ENCODE measurements around the gene AMFR.
"Not testable (repeated sequence)": the region's sequence is repeated elsewhere in the genome, so short reads cannot be mapped to it uniquely, and the experiment has no call there.

AMFR gene

GRCh38 chr16:56401482-56401881 is 23.9 kb downstream of the AMFR start:
- peak; percentile 23 for TF ChIP-seq CTCF (IDR thresholded peaks at IDR 0.05; ENCODE audit: control insufficient read depth, insufficient read depth, low read depth, low read length, missing control alignments)
- H3K4me3 ChIP-seq (ENCODE audit: control insufficient read depth, low read depth, low read length), result no peak overlapping the region
- DNase-seq (ENCODE audit: low read depth), result no peak

DNA sequence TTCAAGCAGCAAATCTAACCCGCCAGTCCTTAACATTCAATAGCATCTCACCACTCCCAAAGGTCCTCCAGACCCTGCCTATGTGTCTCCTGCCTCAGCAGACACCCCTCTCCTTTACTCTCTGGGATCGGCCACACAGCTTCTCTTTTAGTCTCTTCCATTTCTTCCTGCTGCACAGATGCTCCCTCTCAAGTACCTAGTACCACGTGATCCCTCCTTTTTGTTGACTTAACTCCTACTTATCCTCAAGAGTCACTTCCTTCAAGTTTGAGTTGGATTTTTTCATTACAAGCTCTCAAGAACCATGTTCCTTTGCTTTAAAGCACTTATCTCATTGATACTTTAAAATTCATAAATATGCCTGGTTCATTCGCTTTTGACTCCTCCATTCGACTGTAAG is 24.9 kb downstream of the AMFR start:
- DNase-seq (ENCODE audit: low read depth), result no peak
- TF ChIP-seq CTCF (IDR thresholded peaks at IDR 0.05; ENCODE audit: control insufficient read depth, insufficient read depth, low read depth, low read length, missing control alignments), result no peak
- no peak overlapping the region for H3K4me3 ChIP-seq (ENCODE audit: control insufficient read depth, low read depth, low read length)

- TF ChIP-seq CTCF (IDR thresholded peaks at IDR 0.05; ENCODE audit: control insufficient read depth, insufficient read depth, low read depth, low read length, missing control alignments), result no peak
- no peak overlapping the region for H3K4me3 ChIP-seq (ENCODE audit: control insufficient read depth, low read depth, low read length)
- DNase-seq (ENCODE audit: low read depth), result no peak
These were observed 25.9 kb downstream of the AMFR start for GRCh38 chr16:56399486-56399885.

DNA sequence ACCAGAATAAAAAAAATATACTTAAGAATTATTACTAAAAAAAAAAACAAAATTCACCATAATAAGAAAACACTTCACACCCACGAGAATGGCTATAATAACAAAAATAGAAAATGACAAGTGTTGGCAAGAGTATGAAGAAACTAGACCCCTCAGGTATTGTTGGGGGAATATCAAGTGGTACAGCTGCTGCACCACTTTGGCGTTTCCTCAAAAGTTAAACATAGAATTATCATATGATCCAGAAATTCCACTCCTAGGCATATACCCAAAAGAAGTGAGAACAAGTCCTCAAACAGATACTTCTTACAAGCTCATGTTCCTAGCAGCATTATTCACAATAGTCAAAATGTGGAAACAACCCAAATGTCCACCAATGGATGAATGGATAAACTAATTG is 26.3 kb downstream of the AMFR start:
- TF ChIP-seq CTCF (IDR thresholded peaks at IDR 0.05; ENCODE audit: control insufficient read depth, insufficient read depth, low read depth, low read length, missing control alignments), result no peak
- DNase-seq (ENCODE audit: low read depth), result no peak

DNA sequence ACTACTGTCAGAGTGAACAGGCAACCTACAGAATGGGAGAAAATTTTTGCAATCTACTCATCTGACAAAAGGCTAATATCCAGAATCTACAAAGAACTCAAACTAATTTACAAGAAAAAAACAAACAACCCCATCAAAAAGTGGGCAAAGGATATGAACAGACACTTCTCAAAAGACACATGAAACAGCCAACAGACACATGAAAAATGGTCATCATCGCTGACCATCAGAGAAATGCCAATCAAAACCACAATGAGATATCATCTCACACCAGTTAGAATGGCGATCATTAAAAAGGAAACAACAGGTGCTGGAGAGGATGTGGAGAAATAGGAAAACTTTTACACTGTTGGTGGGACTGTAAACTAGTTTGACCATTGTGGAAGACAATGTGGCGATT is 28.6 kb downstream of the AMFR start:
- H3K4me3 ChIP-seq (ENCODE audit: control insufficient read depth, low read depth, low read length); DNase-seq (ENCODE audit: low read depth): not testable (repeated sequence)

More for the DNA sequence above, 26.3 kb downstream of the AMFR start:
- no peak overlapping the region for H3K4me3 ChIP-seq (ENCODE audit: control insufficient read depth, low read depth, low read length)

- DNase-seq (ENCODE audit: low read depth), result peak; percentile 90
- H3K4me3 ChIP-seq (ENCODE audit: control insufficient read depth, low read depth, low read length), result no peak overlapping the region
- TF ChIP-seq CTCF (IDR thresholded peaks at IDR 0.05; ENCODE audit: control insufficient read depth, insufficient read depth, low read depth, low read length, missing control alignments), result no peak
These were observed 35.8 kb downstream of the AMFR start for GRCh38 chr16:56389554-56389953.

GRCh38 chr16:56388209-56388608 is 37.1 kb downstream of the AMFR start:
- no peak for DNase-seq (ENCODE audit: low read depth)
- no peak for TF ChIP-seq CTCF (IDR thresholded peaks at IDR 0.05; ENCODE audit: control insufficient read depth, insufficient read depth, low read depth, low read length, missing control alignments)
- H3K4me3 ChIP-seq (ENCODE audit: control insufficient read depth, low read depth, low read length), result no peak overlapping the region

Measured in AG09309 (cell line).